GM10266 (cell line): ENCODE data around the gene ALOXE3.

Experiments
- DNase-seq: peaks from one replicate; pipeline ENCODE4 v3.0.0; 2012; ENCODE audit errors: extremely low spot score
- TF ChIP-seq, protein P1 (sequence below): IDR thresholded peaks from 2 replicates; pipeline ENCODE4 v1.5.1; 2012; ENCODE audit warnings: mild to moderate bottlenecking, low read depth; ENCODE audit not compliant: control insufficient read depth, insufficient read depth; ENCODE audit errors: missing control alignments

ALOXE3 gene

DNA sequence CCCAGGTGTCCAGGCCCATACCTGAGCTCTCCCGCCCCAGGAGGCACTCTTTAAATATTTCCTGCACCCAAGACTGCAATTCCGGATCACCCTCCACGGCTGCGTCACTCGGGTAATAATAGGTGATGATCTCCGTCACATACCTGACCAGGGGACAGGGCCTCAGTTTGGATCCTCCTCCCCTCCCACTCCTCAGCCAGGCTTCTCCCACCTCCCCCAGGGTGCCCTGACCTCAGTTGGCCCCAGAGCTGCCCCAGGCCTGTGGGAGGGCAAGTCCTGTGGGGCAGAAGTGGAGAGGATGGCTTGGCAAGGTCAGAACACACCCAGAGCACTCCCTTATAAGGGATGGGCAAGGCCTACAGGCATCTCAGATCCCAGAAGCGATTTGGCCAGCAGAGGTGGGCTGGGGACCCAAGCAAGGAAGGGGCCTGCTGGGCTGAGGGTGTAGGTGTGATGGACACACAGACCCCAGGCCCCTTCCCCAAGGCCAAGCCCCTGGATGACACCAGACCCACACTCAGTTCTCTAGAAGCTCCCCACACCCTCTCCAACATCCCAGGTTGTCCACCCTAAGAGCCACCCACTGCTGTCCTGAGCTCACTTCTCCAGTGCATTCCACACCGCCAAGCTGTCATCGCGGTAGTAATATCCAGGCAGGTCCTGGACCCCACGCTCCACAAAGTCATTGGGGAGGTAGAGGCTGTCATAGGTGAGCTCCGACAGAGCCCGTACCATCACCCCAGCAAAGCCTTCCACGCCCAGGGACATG, 42.6 kb downstream of the ALOXE3 start:
- TF ChIP-seq, protein P1, sequence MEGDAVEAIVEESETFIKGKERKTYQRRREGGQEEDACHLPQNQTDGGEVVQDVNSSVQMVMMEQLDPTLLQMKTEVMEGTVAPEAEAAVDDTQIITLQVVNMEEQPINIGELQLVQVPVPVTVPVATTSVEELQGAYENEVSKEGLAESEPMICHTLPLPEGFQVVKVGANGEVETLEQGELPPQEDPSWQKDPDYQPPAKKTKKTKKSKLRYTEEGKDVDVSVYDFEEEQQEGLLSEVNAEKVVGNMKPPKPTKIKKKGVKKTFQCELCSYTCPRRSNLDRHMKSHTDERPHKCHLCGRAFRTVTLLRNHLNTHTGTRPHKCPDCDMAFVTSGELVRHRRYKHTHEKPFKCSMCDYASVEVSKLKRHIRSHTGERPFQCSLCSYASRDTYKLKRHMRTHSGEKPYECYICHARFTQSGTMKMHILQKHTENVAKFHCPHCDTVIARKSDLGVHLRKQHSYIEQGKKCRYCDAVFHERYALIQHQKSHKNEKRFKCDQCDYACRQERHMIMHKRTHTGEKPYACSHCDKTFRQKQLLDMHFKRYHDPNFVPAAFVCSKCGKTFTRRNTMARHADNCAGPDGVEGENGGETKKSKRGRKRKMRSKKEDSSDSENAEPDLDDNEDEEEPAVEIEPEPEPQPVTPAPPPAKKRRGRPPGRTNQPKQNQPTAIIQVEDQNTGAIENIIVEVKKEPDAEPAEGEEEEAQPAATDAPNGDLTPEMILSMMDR = no peak
- DNase-seq = no peak

- TF ChIP-seq, protein P1 = no peak
- DNase-seq = no peak
Observed at GRCh38 chr17:8075081-8075480, 43.2 kb downstream of the ALOXE3 start.

DNA sequence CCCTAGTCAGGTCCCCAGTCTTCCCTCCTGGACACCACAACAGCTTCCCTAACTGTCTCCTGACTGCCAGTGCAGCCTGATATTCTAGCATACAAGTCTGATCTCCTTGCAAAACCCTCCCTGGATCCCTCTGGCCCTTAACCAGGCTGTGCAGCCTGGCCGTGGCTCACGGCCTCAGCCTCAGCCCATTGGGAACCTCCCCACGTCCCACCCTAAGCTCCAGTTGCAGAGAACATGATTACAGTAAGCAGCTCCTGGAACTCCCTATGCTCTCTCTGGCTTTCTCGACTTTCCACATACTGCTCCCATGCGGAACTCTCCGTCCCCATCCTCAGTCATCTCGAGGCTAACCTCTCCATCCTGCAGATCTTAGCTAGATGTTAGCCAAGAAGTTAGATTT, 43.8 kb downstream of the ALOXE3 start:
- TF ChIP-seq, protein P1 = no peak
- DNase-seq = no peak

GRCh38 chr17:8073627-8074484, 44.5 kb downstream of the ALOXE3 start:
- TF ChIP-seq, protein P1 = peak; percentile 92
- peak; percentile 91 for DNase-seq

- DNase-seq = no peak
- TF ChIP-seq, protein P1 = no peak
Observed at GRCh38 chr17:8072729-8073461, 45.4 kb downstream of the ALOXE3 start.

DNA sequence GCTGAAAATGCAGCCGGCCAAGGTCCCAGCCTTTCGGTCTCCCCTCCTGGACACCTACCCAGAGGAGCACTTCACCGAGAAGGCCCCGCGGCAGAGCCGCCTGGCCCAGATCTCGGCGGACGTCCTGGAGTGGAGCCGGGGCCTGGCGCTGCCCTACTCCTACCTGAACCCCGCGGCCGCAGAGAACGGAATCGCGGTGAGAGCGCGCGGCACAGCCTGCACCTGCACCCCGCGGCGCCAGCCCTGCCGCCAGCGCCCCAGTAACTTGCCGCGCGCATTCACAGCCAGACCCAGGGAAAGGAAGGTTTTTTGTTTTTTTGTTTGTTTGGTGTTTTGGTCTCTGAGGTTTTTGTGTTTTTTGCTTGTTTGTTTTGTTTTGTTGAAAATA, 46.0 kb downstream of the ALOXE3 start:
- DNase-seq = no peak

More for the DNA sequence above, 46.0 kb downstream of the ALOXE3 start:
- TF ChIP-seq, protein P1 = no peak
